HepG2 (cell line): ENCODE data around the gene NUP93. TPM values are rescaled to one million over a fixed set of nuclear protein-coding genes. Genes with fewer than 3 reads are reported as not detected.

ENCODE experiments used
- CHCHD3 ChIP-seq: sonication (generic); formaldehyde crosslinking; IDR thresholded peaks from 2 replicates; pipeline ENCODE4 v1.8.0; 2022; ENCODE audit warnings: mild to moderate bottlenecking, missing genetic modification reagents, moderate library complexity
- ETV5 ChIP-seq: IDR thresholded peaks from 2 replicates; pipeline ENCODE4 v1.6.1; 2018; ENCODE audit warnings: missing biosample characterization, missing genetic modification reagents, inconsistent platforms, borderline replicate concordance
- MAFK ChIP-seq, 2 experiments: IDR thresholded peaks in 1 of 2; conservative IDR thresholded peaks in 1 of 2; 2 replicates each; pipeline ENCODE4 v1.6.1; 2011; ENCODE audit warnings: improper control_type of control experiment in 2 of 2, low read length in 2 of 2
- NCOR1 ChIP-seq: fragments of 200-600 bp; sonication (generic); IDR thresholded peaks from 2 replicates; pipeline ENCODE4 v1.7.0; 2017; ENCODE audit warnings: antibody characterized with exemption, low read length, borderline replicate concordance
- SMYD3 ChIP-seq: sonication (generic); formaldehyde crosslinking; IDR thresholded peaks from 2 replicates; pipeline ENCODE4 v1.8.1; 2023; ENCODE audit warnings: mild to moderate bottlenecking, missing genetic modification reagents
- SNAI1 ChIP-seq: sonication (generic); formaldehyde crosslinking; IDR thresholded peaks from 2 replicates; pipeline ENCODE4 v1.5.0; 2020; ENCODE audit warnings: mild to moderate bottlenecking, missing genetic modification reagents, borderline replicate concordance
- ZNF350 ChIP-seq: sonication (generic); formaldehyde crosslinking; IDR thresholded peaks from 2 replicates; pipeline ENCODE4 v1.4.0; 2020; ENCODE audit warnings: mild to moderate bottlenecking, low read depth, missing genetic modification reagents, borderline replicate concordance
- ZNF660 ChIP-seq: sonication (generic); formaldehyde crosslinking; IDR thresholded peaks from 2 replicates; pipeline ENCODE4 v1.5.1; 2020; ENCODE audit warnings: mild to moderate bottlenecking, low read depth, missing genetic modification reagents, borderline replicate concordance
- ZNF776 ChIP-seq: sonication (generic); formaldehyde crosslinking; IDR thresholded peaks from 2 replicates; pipeline ENCODE4 v1.4.0; 2020; ENCODE audit warnings: mild to moderate bottlenecking, missing genetic modification reagents
- polyA plus RNA-seq, 8 experiments: library from polyadenylated mRNA; depleted of rRNA in 3 of 8; stranded (reverse) in 7 of 8; unstranded in 1 of 8; fragments of >200 nt; fragmentation: Illumina TruSeq in 4 of 8; extraction: Trizol in 4 of 8; gene quantifications; 2 replicates each; pipeline versions ENCODE4 v1.2.1 to v1.2.3, GENCODE V29; 2011 to 2016; ENCODE audit warnings: low read depth in 4 of 8, missing spikeins in 1 of 8, mixed read lengths in 1 of 8; ENCODE audit not compliant: insufficient read depth in 1 of 8
- total RNA-seq, 5 experiments: library from RNA; depleted of rRNA; stranded (reverse); fragments of >200 nt; fragmentation: Illumina TruSeq; extraction: Trizol; gene quantifications; 2 replicates each; pipeline ENCODE4 v1.2.3, GENCODE V29; 2016; ENCODE audit warnings: low read depth in 1 of 5
- TF ChIP-seq, protein P1 (sequence below): sonication (generic); formaldehyde crosslinking; conservative IDR thresholded peaks from 2 replicates; pipeline ENCODE4 v1.4.0; 2020; ENCODE audit warnings: mild to moderate bottlenecking, missing genetic modification reagents, moderate library complexity
- TF ChIP-seq, protein P2 (sequence below): sonication (generic); formaldehyde crosslinking; IDR thresholded peaks from 2 replicates; pipeline ENCODE4 v1.4.0; 2020; ENCODE audit warnings: mild to moderate bottlenecking, missing genetic modification reagents, borderline replicate concordance
- TF ChIP-seq, protein P3 (sequence below): sonication (generic); formaldehyde crosslinking; IDR thresholded peaks from 2 replicates; pipeline ENCODE4 v1.5.0; 2020; ENCODE audit warnings: mild to moderate bottlenecking, missing genetic modification reagents, borderline replicate concordance
- TF ChIP-seq, protein P4 (sequence below): sonication (generic); formaldehyde crosslinking; IDR thresholded peaks from 2 replicates; pipeline ENCODE4 v1.8.1; 2023; ENCODE audit warnings: mild to moderate bottlenecking, moderate library complexity, missing genetic modification reagents
- TF ChIP-seq, protein P5 (sequence below): sonication (generic); formaldehyde crosslinking; IDR thresholded peaks from 2 replicates; pipeline ENCODE4 v1.8.0; 2022; ENCODE audit warnings: mild to moderate bottlenecking, missing genetic modification reagents, borderline replicate concordance

NUP93 gene
- total and polyA plus RNA-seq, 2 of the 13 experiments (the other 11 are each of a cell fraction or from before 2014, with no cell fraction given) = 58.5 to 140 TPM

DNA sequence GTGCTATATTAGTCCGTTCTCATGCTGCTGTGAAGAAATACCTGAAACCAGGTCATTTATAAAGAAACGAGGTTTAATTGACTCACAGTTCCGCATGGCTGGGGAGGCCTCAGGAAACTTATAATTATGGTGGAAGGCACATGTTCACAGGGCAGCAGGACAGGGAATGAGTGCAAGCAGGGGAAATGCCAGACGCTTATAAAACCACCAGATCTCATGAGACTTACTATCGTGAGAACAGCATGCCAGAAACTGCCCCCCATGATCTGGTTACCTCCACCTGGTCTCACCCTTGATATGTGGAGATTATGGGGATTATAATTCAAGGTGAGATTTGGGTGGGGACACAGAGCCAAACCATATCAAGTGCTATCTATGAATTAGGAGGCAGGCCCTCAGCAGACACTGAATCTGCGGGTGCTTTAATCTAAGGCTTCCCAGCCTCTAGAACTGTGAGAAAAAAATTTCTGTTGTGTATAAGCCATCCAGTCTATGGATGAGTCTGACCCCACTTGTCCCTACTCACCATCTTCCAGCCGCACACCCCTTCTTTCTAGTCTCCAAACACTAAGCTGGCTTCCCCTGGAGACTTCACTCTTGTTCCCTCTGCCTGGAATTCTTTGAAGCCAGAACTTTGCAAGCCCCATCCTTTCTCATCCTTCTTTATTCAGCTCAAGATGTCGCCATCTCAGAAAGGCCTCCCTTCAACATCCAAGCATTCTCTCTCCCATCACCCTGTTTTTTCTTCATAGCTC is 772 bp upstream of the NUP93 start (continued):
- TF ChIP-seq MAFK (conservative IDR thresholded peaks at IDR 0.05 in 1 of 2, IDR thresholded peaks at IDR 0.05 in 1 of 2; ENCODE audit: low read length in 2 of 2) = no peak
- no peak for TF ChIP-seq ETV5 (CRISPR knock-in tag)
- TF ChIP-seq, protein P1, sequence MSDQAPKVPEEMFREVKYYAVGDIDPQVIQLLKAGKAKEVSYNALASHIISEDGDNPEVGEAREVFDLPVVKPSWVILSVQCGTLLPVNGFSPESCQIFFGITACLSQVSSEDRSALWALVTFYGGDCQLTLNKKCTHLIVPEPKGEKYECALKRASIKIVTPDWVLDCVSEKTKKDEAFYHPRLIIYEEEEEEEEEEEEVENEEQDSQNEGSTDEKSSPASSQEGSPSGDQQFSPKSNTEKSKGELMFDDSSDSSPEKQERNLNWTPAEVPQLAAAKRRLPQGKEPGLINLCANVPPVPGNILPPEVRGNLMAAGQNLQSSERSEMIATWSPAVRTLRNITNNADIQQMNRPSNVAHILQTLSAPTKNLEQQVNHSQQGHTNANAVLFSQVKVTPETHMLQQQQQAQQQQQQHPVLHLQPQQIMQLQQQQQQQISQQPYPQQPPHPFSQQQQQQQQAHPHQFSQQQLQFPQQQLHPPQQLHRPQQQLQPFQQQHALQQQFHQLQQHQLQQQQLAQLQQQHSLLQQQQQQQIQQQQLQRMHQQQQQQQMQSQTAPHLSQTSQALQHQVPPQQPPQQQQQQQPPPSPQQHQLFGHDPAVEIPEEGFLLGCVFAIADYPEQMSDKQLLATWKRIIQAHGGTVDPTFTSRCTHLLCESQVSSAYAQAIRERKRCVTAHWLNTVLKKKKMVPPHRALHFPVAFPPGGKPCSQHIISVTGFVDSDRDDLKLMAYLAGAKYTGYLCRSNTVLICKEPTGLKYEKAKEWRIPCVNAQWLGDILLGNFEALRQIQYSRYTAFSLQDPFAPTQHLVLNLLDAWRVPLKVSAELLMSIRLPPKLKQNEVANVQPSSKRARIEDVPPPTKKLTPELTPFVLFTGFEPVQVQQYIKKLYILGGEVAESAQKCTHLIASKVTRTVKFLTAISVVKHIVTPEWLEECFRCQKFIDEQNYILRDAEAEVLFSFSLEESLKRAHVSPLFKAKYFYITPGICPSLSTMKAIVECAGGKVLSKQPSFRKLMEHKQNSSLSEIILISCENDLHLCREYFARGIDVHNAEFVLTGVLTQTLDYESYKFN = no peak
- no peak for TF ChIP-seq ZNF660 (CRISPR knock-in tag)
- TF ChIP-seq ZNF350 (CRISPR knock-in tag) = 0 out of 2 replicates have a peak, but pooled peaks have one; percentile 2
- TF ChIP-seq SNAI1 (CRISPR knock-in tag) = no peak
- no peak for TF ChIP-seq SMYD3 (CRISPR knock-in tag)
- TF ChIP-seq, protein P2, sequence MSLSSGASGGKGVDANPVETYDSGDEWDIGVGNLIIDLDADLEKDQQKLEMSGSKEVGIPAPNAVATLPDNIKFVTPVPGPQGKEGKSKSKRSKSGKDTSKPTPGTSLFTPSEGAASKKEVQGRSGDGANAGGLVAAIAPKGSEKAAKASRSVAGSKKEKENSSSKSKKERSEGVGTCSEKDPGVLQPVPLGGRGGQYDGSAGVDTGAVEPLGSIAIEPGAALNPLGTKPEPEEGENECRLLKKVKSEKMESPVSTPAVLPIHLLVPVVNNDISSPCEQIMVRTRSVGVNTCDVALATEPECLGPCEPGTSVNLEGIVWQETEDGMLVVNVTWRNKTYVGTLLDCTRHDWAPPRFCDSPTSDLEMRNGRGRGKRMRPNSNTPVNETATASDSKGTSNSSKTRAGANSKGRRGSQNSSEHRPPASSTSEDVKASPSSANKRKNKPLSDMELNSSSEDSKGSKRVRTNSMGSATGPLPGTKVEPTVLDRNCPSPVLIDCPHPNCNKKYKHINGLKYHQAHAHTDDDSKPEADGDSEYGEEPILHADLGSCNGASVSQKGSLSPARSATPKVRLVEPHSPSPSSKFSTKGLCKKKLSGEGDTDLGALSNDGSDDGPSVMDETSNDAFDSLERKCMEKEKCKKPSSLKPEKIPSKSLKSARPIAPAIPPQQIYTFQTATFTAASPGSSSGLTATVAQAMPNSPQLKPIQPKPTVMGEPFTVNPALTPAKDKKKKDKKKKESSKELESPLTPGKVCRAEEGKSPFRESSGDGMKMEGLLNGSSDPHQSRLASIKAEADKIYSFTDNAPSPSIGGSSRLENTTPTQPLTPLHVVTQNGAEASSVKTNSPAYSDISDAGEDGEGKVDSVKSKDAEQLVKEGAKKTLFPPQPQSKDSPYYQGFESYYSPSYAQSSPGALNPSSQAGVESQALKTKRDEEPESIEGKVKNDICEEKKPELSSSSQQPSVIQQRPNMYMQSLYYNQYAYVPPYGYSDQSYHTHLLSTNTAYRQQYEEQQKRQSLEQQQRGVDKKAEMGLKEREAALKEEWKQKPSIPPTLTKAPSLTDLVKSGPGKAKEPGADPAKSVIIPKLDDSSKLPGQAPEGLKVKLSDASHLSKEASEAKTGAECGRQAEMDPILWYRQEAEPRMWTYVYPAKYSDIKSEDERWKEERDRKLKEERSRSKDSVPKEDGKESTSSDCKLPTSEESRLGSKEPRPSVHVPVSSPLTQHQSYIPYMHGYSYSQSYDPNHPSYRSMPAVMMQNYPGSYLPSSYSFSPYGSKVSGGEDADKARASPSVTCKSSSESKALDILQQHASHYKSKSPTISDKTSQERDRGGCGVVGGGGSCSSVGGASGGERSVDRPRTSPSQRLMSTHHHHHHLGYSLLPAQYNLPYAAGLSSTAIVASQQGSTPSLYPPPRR = no peak
- TF ChIP-seq, protein P3, sequence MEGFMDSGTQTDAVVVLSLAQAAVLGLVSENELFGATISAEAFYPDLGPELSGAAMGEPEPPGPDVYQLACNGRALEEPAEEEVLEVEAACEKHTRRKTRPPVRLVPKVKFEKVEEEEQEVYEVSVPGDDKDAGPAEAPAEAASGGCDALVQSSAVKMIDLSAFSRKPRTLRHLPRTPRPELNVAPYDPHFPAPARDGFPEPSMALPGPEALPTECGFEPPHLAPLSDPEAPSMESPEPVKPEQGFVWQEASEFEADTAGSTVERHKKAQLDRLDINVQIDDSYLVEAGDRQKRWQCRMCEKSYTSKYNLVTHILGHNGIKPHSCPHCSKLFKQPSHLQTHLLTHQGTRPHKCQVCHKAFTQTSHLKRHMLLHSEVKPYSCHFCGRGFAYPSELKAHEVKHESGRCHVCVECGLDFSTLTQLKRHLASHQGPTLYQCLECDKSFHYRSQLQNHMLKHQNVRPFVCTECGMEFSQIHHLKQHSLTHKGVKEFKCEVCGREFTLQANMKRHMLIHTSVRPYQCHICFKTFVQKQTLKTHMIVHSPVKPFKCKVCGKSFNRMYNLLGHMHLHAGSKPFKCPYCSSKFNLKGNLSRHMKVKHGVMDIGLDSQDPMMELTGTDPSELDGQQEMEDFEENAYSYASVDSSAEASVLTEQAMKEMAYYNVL (CRISPR knock-in tag) = no peak
- TF ChIP-seq, protein P4, sequence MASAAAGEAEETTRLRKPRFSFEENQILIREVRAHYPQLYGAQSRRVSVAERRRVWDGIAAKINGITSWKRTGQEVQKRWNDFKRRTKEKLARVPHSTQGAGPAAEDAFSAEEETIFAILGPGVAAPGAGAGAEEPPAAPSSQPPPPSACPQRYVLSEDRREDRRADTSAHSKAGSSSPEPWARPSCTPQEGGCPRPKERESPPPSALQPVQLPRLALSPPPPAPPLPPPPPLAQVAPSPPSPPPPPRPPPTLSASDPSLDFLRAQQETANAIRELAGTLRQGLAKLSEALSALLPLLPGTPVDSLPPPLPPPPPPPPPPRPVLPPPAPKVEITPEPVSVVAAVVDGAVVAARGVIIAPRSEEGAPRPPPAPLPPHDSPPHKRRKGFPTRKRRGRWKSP (CRISPR knock-in tag) = peak; percentile 2; the same call in 1 of the 2 replicates
- TF ChIP-seq ZNF776 (CRISPR knock-in tag) = no peak
- TF ChIP-seq CHCHD3 (CRISPR knock-in tag) = no peak
- TF ChIP-seq, protein P5, sequence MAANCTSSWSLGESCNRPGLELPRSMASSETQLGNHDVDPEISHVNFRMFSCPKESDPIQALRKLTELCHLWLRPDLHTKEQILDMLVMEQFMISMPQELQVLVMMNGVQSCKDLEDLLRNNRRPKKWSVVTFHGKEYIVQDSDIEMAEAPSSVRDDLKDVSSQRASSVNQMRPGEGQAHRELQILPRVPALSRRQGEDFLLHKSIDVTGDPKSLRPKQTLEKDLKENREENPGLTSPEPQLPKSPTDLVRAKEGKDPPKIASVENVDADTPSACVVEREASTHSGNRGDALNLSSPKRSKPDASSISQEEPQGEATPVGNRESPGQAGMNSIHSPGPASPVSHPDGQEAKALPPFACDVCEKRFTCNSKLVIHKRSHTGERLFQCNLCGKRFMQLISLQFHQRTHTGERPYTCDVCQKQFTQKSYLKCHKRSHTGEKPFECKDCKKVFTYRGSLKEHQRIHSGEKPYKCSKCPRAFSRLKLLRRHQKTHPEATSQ = peak; percentile 50; the same call in 1 of the 2 replicates
- TF ChIP-seq NCOR1 = no peak
